GM18907 (cell line): ENCODE data around the gene CAMKK1.
"Not testable (repeated sequence)": the region's sequence is repeated elsewhere in the genome, so short reads cannot be mapped to it uniquely, and the experiment has no call there.

ENCODE experiments used
- ATAC-seq: cut with Tn5 transposase; IDR thresholded peaks from one replicate; pipeline ENCODE4 v1.9.1; 2021; ENCODE audit warnings: mild to moderate bottlenecking, moderate library complexity; ENCODE audit not compliant: unreplicated experiment

Gene CAMKK1

DNA sequence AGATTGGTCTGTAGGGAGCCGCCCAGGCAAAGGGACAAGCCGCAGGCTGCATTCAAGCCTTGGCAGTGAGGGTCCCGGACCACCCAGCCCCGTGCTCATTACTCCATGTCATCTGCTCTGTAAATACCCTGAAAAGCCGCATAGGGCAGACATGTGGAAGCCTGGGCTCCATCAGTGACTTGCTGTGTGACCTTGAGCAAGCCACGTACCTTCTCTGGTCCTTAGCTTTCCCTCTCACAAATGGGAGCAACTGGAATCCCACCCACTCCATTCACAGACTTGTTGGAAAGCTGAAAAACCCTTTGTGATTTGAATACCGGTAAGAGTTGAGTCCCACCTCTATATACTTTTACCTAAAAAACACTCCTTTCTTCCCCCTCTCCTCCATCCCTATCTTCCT lies 11.9 kb downstream of the CAMKK1 start:
- ATAC-seq: no peak

- no peak for ATAC-seq
Observed at GRCh38 chr17:3879591-3880417, 13.0 kb downstream of the CAMKK1 start.

- no peak for ATAC-seq
Observed at GRCh38 chr17:3879186-3879585, 13.7 kb downstream of the CAMKK1 start.

GRCh38 chr17:3877220-3877619 lies 15.6 kb downstream of the CAMKK1 start:
- no peak for ATAC-seq

DNA sequence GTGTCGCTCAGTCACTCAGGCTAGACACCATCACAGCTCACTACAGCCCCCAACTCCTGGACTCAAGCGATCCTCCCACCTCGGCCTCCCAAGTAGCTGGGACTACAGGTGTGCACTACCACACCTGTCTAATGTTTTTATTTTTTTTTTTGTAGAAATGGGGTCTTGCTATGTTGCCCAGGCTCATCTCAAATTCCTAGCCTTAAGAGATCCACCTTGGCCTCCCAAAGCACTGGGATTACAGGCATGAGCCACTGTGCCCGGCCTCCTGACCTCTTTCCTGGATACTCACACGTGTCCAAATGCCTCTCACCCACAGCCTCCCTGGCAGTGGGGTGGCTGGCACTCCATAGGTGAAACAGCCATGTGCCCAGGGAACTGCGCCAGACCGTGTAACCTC lies 17.5 kb downstream of the CAMKK1 start:
- ATAC-seq: no peak

GRCh38 chr17:3873862-3874261 lies 19.0 kb downstream of the CAMKK1 start:
- no peak for ATAC-seq

- ATAC-seq: peak; percentile 44
Observed at GRCh38 chr17:3870871-3871306, 22.0 kb downstream of the CAMKK1 start.

DNA sequence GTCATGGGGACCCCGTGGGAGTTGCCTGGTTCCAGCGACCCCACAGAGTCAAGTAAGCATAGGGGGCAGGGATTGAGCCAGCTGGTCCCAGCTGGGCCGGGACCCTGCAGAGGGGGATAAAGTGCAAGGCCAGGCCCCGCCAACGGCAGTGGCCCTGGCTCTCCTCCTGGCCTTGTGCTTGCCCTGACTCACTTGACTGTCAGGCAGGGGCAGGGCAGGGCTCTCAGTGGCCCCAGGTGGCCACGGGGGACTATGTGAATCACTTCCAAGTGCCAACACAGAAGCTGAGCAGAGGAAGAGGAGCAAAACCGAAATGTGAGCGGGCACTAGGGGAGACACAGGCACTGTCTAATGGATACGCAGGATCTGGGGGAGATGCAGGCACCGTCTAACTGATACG lies 25.2 kb downstream of the CAMKK1 start:
- no peak for ATAC-seq

GRCh38 chr17:3867106-3867505 lies 25.7 kb downstream of the CAMKK1 start:
- no peak for ATAC-seq

GRCh38 chr17:3866276-3866675 lies 26.6 kb downstream of the CAMKK1 start:
- no peak for ATAC-seq

DNA sequence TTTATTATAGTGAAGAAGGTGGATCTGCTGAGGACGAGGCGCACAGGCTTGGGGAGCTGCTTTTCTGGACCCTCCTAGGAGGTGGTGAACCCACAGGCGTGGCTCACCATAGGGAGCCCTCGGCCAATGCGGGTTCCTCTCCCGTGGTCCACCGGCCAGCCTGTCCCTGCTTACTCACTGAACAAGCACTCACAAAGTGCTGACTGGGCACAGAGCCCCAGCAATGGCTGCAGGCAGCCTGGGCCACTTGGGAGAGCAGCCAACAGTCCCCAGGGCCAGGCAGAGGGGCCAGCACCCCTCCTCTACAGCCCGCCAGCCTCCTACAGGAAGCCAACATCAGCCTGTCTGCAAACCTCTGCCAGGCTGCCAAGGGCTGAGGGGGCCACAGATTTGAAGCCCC lies 27.7 kb downstream of the CAMKK1 start:
- ATAC-seq: no peak

DNA sequence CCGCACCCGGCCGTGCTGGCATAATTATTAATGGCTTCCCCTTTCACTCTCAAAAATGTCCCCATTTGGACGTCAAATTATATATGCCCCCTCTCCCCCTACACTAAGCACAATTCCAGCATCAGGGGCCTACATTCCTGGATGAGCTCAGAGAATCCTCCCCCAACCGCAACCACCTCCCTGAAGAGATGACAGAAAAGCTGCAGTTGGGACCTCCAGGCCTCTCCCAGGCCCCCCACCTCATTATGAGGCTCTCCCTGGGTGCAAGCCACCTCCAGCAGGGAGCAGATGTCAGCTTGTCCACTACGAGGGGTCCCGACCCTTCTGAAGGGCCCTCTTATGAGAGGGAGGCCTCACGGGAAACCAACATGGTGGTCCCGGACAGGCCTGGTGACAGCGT lies 28.3 kb downstream of the CAMKK1 start:
- no peak for ATAC-seq

- no peak for ATAC-seq
Observed at GRCh38 chr17:3861761-3862681, 30.8 kb downstream of the CAMKK1 start.

DNA sequence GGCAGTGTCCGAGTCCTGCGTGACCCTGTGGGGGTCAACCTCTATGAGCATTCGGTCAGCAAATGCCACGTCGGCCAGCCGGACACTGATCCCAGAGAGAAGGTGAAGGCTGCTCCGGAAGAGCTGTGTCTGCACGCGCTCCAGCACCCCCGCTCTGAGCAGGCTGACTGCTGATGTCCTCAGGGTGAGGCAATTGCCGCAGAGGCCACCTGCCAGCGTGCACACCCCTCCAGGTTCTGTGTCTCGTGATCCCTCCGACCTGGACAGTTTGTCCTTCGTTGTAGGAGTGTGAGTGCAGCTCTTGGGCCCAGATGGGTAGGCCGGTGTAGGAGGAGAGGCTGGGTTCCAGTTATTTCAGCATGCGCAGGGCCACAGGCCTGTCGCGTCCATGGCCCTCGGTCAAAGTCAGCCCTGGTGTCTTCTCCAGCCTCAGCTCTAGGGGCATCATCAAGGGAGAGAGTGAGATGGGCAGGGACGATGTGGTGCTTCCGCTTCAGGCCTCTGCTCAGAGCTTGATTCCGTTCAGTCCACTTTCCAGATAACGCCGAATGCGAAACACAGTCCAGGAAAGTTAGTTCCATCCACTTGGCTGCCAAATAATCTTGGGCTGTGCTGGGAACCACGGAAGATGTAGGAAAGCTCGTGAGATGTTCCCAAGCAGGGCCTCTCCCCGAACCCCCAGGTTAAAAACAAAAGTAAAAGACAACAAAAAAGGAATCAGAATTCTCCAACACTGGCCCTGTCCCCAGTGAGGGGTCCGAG lies 31.7 kb downstream of the CAMKK1 start:
- no peak for ATAC-seq

GRCh38 chr17:3859940-3860339 lies 32.9 kb downstream of the CAMKK1 start:
- ATAC-seq: no peak

DNA sequence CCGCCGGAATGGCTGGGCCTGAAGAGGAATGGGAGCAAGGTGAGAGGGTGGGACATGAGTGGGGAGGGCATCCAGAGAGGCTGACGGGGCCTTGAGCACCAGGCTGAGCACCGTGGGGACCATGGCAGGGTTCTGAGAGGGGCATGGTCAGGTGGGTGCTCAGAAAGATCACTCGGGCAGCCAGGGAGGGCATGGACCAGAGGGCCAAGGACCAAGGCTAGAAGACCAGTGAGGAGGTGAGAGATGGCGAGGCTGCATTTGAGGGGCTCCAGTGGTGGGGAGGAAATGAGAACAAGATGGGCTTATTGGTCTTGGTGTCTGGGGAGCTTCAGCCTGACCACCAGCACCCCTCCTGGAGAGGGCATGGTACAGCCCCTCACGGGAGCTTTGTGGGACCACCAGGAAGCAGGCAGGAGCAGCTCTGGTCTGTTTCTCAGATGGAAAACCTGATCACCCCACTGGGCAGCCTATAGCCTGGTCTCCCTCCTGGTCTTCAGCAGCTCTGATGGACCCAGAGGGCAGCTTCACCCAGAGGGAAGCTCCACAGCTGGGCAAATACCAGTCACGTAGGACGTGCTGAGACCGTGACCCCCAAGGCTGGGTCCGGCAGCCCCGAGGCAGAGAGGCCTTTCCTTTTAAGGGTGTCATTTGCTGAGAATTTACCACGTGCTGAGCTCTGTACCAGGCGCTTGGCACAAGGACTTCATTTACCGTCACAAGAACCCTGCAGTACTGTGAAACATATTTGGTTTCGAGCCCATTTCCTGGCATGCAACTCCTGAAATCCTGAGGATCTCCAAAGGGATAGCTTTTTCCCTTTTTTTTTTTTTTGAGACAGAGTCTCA lies 35.4 kb downstream of the CAMKK1 start:
- ATAC-seq: no peak

DNA sequence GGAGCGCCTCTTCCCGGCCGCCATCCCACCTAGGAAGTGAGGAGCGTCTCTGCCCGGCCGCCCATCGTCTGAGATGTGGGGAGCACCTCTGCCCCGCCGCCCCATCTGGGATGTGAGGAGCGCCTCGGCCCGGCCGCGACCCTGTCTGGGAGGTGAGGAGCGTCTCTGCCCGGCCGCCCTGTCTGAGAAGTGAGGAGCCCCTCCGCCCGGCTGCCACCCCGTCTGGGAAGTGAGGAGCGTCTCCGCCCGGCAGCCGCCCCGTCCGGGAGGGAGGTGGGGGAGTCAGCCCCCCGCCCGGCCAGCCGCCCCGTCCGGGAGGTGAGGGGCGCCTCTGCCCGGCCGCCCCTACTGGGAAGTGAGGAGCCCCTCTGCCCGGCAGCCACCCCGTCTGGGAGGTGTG lies 38.6 kb downstream of the CAMKK1 start:
- not testable (repeated sequence) for ATAC-seq

GRCh38 chr17:3852561-3852960 lies 40.3 kb downstream of the CAMKK1 start:
- ATAC-seq: no peak

DNA sequence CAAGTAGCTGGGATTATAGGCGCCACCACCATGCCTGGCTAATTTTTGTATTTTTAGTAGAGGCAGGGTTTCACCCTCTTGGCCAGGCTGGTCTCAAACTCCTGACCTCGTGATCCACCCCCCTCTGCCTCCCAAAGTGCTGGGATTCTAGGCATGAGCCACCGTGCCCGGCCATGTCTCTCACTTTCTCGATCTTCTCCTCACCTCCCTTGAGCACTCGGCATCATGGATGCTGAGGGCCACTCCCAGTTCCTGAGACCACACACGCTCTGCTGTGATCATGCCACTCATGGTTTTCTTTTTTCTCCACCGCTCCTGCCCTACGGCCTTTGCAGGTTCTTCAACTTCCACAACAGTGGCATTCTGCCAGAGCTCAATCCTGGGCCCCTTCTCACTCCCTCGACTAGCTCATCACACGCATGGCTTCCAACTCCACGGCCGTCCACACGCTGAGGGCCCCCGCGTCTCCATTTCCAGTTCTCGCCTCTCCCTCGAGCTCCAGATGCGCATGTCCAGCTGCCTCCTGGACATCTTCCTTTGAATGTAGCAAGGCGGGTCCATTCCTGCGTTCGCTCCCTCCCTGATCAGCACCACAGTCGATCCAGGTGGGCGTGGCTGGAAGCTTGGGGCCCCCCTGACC lies 41.3 kb downstream of the CAMKK1 start:
- ATAC-seq: no peak
